ENCODE measurements around the gene GPR12.

DNA sequence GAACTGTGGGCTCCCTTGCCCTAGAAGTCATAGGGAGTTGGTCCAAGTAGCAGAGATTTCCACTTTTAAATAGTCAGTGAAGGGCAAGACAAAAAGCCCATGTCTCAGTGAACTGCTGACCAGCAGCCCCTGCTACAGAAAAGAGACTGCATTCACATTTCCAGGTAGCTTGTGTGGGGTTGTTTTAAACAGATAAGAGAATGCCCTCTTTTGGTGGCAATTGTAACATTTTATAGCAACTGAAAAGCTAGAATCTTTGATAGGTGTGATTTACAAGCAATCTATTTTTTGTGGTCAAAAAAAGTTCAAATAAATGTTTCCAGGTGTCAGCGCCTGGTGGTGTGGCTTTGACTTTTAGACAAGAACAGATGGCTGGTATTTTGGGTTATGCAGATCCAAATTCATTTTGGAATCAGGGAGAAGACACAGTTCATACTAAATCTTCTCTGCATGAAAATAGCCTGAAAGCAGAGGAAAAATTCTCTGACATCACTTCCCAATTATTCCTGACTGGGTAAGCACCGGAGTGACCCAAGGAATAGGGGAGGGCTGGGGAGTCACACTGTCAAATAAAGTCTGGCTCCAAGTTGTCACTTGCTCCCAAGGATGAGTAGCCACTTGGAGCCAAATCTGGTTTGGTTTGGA lies 26.2 kb upstream of the GPR12 start:
- TF ChIP-seq POLR2A (IDR thresholded peaks at IDR 0.05), result no peak
- TF ChIP-seq, protein P1, sequence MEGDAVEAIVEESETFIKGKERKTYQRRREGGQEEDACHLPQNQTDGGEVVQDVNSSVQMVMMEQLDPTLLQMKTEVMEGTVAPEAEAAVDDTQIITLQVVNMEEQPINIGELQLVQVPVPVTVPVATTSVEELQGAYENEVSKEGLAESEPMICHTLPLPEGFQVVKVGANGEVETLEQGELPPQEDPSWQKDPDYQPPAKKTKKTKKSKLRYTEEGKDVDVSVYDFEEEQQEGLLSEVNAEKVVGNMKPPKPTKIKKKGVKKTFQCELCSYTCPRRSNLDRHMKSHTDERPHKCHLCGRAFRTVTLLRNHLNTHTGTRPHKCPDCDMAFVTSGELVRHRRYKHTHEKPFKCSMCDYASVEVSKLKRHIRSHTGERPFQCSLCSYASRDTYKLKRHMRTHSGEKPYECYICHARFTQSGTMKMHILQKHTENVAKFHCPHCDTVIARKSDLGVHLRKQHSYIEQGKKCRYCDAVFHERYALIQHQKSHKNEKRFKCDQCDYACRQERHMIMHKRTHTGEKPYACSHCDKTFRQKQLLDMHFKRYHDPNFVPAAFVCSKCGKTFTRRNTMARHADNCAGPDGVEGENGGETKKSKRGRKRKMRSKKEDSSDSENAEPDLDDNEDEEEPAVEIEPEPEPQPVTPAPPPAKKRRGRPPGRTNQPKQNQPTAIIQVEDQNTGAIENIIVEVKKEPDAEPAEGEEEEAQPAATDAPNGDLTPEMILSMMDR (IDR thresholded peaks at IDR 0.05), result no peak
- TF ChIP-seq POLR2AphosphoS5 (IDR thresholded peaks at IDR 0.05), result no peak

Data from breast epithelium (tissue), 3 donors.